Naive thymus-derived CD4-positive, alpha-beta T cell (primary cell): ENCODE results near the gene AATF. TPM values are rescaled to one million over a fixed set of nuclear protein-coding genes. Genes with fewer than 3 reads are reported as not detected.
A peak's percentile ranks its signal among the peaks of the same experiment; 100 is the strongest.

Source experiments
- ATAC-seq: fragments of 150-1000 bp; cut with Tn5 transposase; 2 replicates; pipeline ENCODE4 v1.10.0; 2021; ENCODE audit warnings: mild to moderate bottlenecking, moderate library complexity
- CTCF ChIA-PET: fragments of 350-600 bp; sonication (Branson Sonifier 250); formaldehyde crosslinking; loops from one replicate; lab custom pipeline; 2021; ENCODE audit warnings: antibody characterized with exemption; lab: Charles Lee
- POLR2A ChIA-PET: fragments of 350-600 bp; sonication (Branson Sonifier 250); formaldehyde crosslinking; loops from one replicate; lab custom pipeline; 2021; ENCODE audit warnings: antibody characterized with exemption, inconsistent platforms; lab: Charles Lee
- DNase-seq, 9 donors: peaks; one replicate each; pipeline versions ENCODE4 v3.0.0 to v3.0.0-alpha.2; 2020 to 2022; ENCODE audit warnings: mixed read lengths in 1 of 9
- H3K27ac ChIP-seq: one replicate; pipeline ENCODE4 v1.7.0; 2013; ENCODE audit warnings: mild to moderate bottlenecking, low read depth, low read length, moderate library complexity
- H3K27me3 ChIP-seq, 2 donors: one replicate each; pipeline ENCODE4 v1.7.0; 2013; ENCODE audit warnings: low read length in 2 of 2, mild to moderate bottlenecking in 2 of 2, moderate library complexity in 2 of 2; ENCODE audit not compliant: control insufficient read depth in 2 of 2, insufficient read depth in 2 of 2
- H3K36me3 ChIP-seq, 3 experiments: 1 replicate in 2 of 3; 2 replicates in 1 of 3; pipeline ENCODE4 v1.7.0; 2013; ENCODE audit warnings: low read length in 3 of 3, mild to moderate bottlenecking in 3 of 3, moderate library complexity in 1 of 3; ENCODE audit not compliant: insufficient read depth in 3 of 3, control insufficient read depth in 2 of 3
- H3K4me1 ChIP-seq, 2 donors: one replicate each; pipeline ENCODE4 v1.7.0; 2013; ENCODE audit warnings: low read length in 2 of 2, mild to moderate bottlenecking in 2 of 2, moderate library complexity in 1 of 2; ENCODE audit not compliant: control insufficient read depth in 2 of 2, insufficient read depth in 2 of 2
- H3K4me3 ChIP-seq: 2 replicates; pipeline ENCODE4 v1.7.0; 2013; ENCODE audit warnings: mild to moderate bottlenecking, low read length
- H3K9me3 ChIP-seq, 3 experiments: 1 replicate in 2 of 3; 2 replicates in 1 of 3; pipeline ENCODE4 v1.7.0; 2013; ENCODE audit warnings: low read length in 3 of 3; ENCODE audit not compliant: control insufficient read depth in 2 of 3
- H3K27ac Mint-ChIP-seq, 9 donors: one replicate each; pipeline ENCODE4 v1.8.0; 2020 to 2022; ENCODE audit warnings: mixed read lengths in 9 of 9, mild to moderate bottlenecking in 8 of 9, moderate library complexity in 5 of 9, inconsistent platforms in 2 of 9
- H3K27me3 Mint-ChIP-seq, 5 donors: one replicate each; pipeline ENCODE4 v1.8.0; 2021 to 2022; ENCODE audit warnings: mixed read lengths in 5 of 5, mild to moderate bottlenecking in 1 of 5
- H3K36me3 Mint-ChIP-seq, 5 donors: one replicate each; pipeline ENCODE4 v1.8.0; 2020 to 2022; ENCODE audit warnings: mixed read lengths in 5 of 5, mild to moderate bottlenecking in 3 of 5, inconsistent platforms in 1 of 5
- H3K4me1 Mint-ChIP-seq, 7 donors: one replicate each; pipeline ENCODE4 v1.8.0; 2020 to 2022; ENCODE audit warnings: mixed read lengths in 7 of 7, mild to moderate bottlenecking in 3 of 7, inconsistent platforms in 1 of 7
- H3K4me3 Mint-ChIP-seq, 10 donors: one replicate each; pipeline ENCODE4 v1.8.0; 2020 to 2022; ENCODE audit warnings: mild to moderate bottlenecking in 10 of 10, mixed read lengths in 10 of 10, moderate library complexity in 6 of 10, inconsistent platforms in 2 of 10
- H3K9me3 Mint-ChIP-seq, 11 donors: one replicate each; pipeline ENCODE4 v1.8.0; 2020 to 2022; ENCODE audit warnings: mixed read lengths in 11 of 11, mild to moderate bottlenecking in 4 of 11, inconsistent platforms in 1 of 11, moderate library complexity in 1 of 11
- intact Hi-C, 2 donors: fragments of 100-400 bp; cut with micrococcal nuclease; formaldehyde crosslinking; loops; one replicate each; pipeline ENCODE4 v1.15.1; 2023
- polyA plus RNA-seq, 2 donors: library from polyadenylated mRNA; unstranded; fragments of 300-500 nt; fragmentation: Illumina TruSeq; gene quantifications; one replicate each; pipeline ENCODE4 v1.2.3, GENCODE V29; 2021
- total RNA-seq, 6 experiments: library from RNA in 5 of 6; stranded (reverse) in 5 of 6; gene quantifications; 1 replicate in 5 of 6; 2 replicates in 1 of 6; pipeline ENCODE4 v1.2.3 and lab custom pipeline; 2021 to 2026

The AATF gene
- total and polyA plus RNA-seq, 7 experiments from 2014 or later: 39.7 to 97.1 (median 60.8) TPM

- Histone ChIP-seq H3K27me3 (no peaks in the 10 kb centered on the region), H3K36me3 (peaks cover 0 to 25% (median 0%) of the 10 kb centered on the region in 3 experiments), H3K9me3 (peaks cover 0 to 7% (median 0%) of the 10 kb centered on the region in 3 experiments), H3K27ac (no peak overlapping the region), H3K4me3 (no peak overlapping the region), H3K4me1 (peaks cover 0 to 4% of the 10 kb centered on the region in 2 donors)
- no peak for DNase-seq
- ChIA-PET CTCF (no interaction called here), POLR2A (no interaction called here)
- peaks cover 11 to 38% (median 23%) of the 10 kb centered on the region in 5 donors for H3K36me3 Mint-ChIP-seq
- H3K27ac Mint-ChIP-seq: no peak overlapping the region
- H3K4me3 Mint-ChIP-seq: no peak overlapping the region
- ATAC-seq: no peak
- peaks cover 0 to 18% (median 6%) of the 10 kb centered on the region in 11 donors for H3K9me3 Mint-ChIP-seq
- intact Hi-C loops: no loop called here
- H3K4me1 Mint-ChIP-seq: peaks cover 5 to 22% (median 8%) of the 10 kb centered on the region in 7 donors
- no peaks in the 10 kb centered on the region for H3K27me3 Mint-ChIP-seq
Observed at GRCh38 chr17:37082985-37083384, 134.2 kb downstream of the AATF start.

- peaks cover 3 to 9% of the 10 kb centered on the region in 2 donors for H3K4me1 ChIP-seq
- Mint-ChIP-seq H3K4me1 (peaks cover 10 to 26% (median 11%) of the 10 kb centered on the region in 7 donors), H3K4me3 (no peak overlapping the region), H3K36me3 (peaks cover 11 to 38% (median 24%) of the 10 kb centered on the region in 5 donors), H3K27me3 (no peaks in the 10 kb centered on the region), H3K9me3 (peaks cover 0 to 18% (median 6%) of the 10 kb centered on the region in 11 donors), H3K27ac (peak overlapping the region in 1 of 9 donors; percentile 57)
- peaks cover 0 to 7% (median 0%) of the 10 kb centered on the region in 3 experiments for H3K9me3 ChIP-seq
- intact Hi-C loops: no loop called here
- H3K27me3 ChIP-seq: no peaks in the 10 kb centered on the region
- H3K4me3 ChIP-seq: no peak overlapping the region
- ATAC-seq (no peak), DNase-seq (no peak)
- POLR2A ChIA-PET: no interaction called here
- CTCF ChIA-PET: no interaction called here
- H3K27ac ChIP-seq: no peak overlapping the region
- peaks cover 0 to 25% (median 0%) of the 10 kb centered on the region in 3 experiments for H3K36me3 ChIP-seq
Observed at GRCh38 chr17:37083456-37083855, 134.7 kb downstream of the AATF start.

GRCh38 chr17:37084372-37084771 lies 135.6 kb downstream of the AATF start:
- intact Hi-C loops: no loop called here
- no peak for DNase-seq
- Mint-ChIP-seq H3K9me3 (peaks cover 0 to 11% (median 5%) of the 10 kb centered on the region in 11 donors), H3K4me1 (peaks cover 16 to 35% (median 20%) of the 10 kb centered on the region in 7 donors), H3K27me3 (no peaks in the 10 kb centered on the region), H3K4me3 (no peak overlapping the region), H3K27ac (no peak overlapping the region), H3K36me3 (peaks cover 10 to 37% (median 23%) of the 10 kb centered on the region in 5 donors)
- H3K4me3 ChIP-seq: no peak overlapping the region
- H3K27ac ChIP-seq: no peak overlapping the region
- ChIA-PET POLR2A (no interaction called here), CTCF (no interaction called here)
- ATAC-seq: no peak
- peaks cover 12 to 18% of the 10 kb centered on the region in 2 donors for H3K4me1 ChIP-seq
- H3K27me3 ChIP-seq: no peaks in the 10 kb centered on the region
- peaks cover 0 to 25% (median 0%) of the 10 kb centered on the region in 3 experiments for H3K36me3 ChIP-seq
- peaks cover 0 to 4% (median 0%) of the 10 kb centered on the region in 3 experiments for H3K9me3 ChIP-seq

GRCh38 chr17:37086334-37086733 lies 137.6 kb downstream of the AATF start:
- Histone ChIP-seq H3K27me3 (no peaks in the 10 kb centered on the region), H3K9me3 (no peaks in the 10 kb centered on the region), H3K4me3 (no peak overlapping the region), H3K36me3 (peaks cover 0 to 25% (median 0%) of the 10 kb centered on the region in 3 experiments), H3K4me1 (peaks cover 26 to 36% of the 10 kb centered on the region in 2 donors), H3K27ac (no peak overlapping the region)
- POLR2A ChIA-PET: no interaction called here
- Mint-ChIP-seq H3K27me3 (no peaks in the 10 kb centered on the region), H3K4me3 (no peak overlapping the region), H3K36me3 (peaks cover 7 to 33% (median 23%) of the 10 kb centered on the region in 5 donors), H3K27ac (peak overlapping the region in 1 of 9 donors; percentile 56), H3K4me1 (peaks cover 31 to 53% (median 39%) of the 10 kb centered on the region in 7 donors), H3K9me3 (peaks cover 0 to under 1% (median 0%) of the 10 kb centered on the region in 11 donors)
- CTCF ChIA-PET: interaction anchor here (1.2 kb wide), 1 partner anchor 39 kb away, joined by 3 read pairs; no protein-coding TSS in a partner anchor
- intact Hi-C loops: no loop called here
- ATAC-seq: no peak
- DNase-seq: no peak

GRCh38 chr17:37086948-37087347 lies 138.2 kb downstream of the AATF start:
- ChIA-PET CTCF (no interaction called here), POLR2A (no interaction called here)
- peaks cover 29 to 55% (median 39%) of the 10 kb centered on the region in 7 donors for H3K4me1 Mint-ChIP-seq

GRCh38 chr17:37087683-37088082 lies 138.9 kb downstream of the AATF start:
- no peaks in the 10 kb centered on the region for H3K27me3 Mint-ChIP-seq
- ATAC-seq (no peak), DNase-seq (no peak)
- Histone ChIP-seq H3K27me3 (no peaks in the 10 kb centered on the region), H3K4me3 (no peak overlapping the region), H3K9me3 (no peaks in the 10 kb centered on the region), H3K27ac (no peak overlapping the region), H3K4me1 (peaks cover 26 to 36% of the 10 kb centered on the region in 2 donors), H3K36me3 (peaks cover 0 to 25% (median 0%) of the 10 kb centered on the region in 3 experiments)
- ChIA-PET CTCF (no interaction called here), POLR2A (no interaction called here)
- H3K4me1 Mint-ChIP-seq: peaks cover 29 to 58% (median 39%) of the 10 kb centered on the region in 7 donors
- H3K9me3 Mint-ChIP-seq: no peaks in the 10 kb centered on the region
- H3K27ac Mint-ChIP-seq: peak overlapping the region in 4 of 9 donors; percentile 0 to 79 (median 32)
- H3K36me3 Mint-ChIP-seq: peaks cover 7 to 33% (median 23%) of the 10 kb centered on the region in 5 donors
- peak overlapping the region in 2 of 10 donors; percentile 30 to 34 for H3K4me3 Mint-ChIP-seq
- intact Hi-C loops: no loop called here

More at GRCh38 chr17:37086948-37087347, 138.2 kb downstream of the AATF start:
- Mint-ChIP-seq H3K27ac (no peak overlapping the region), H3K36me3 (peaks cover 7 to 33% (median 23%) of the 10 kb centered on the region in 5 donors), H3K9me3 (no peaks in the 10 kb centered on the region), H3K27me3 (no peaks in the 10 kb centered on the region), H3K4me3 (no peak overlapping the region)
- DNase-seq (no peak), ATAC-seq (no peak)
- Histone ChIP-seq H3K27ac (no peak overlapping the region), H3K9me3 (no peaks in the 10 kb centered on the region), H3K27me3 (no peaks in the 10 kb centered on the region), H3K36me3 (peaks cover 0 to 25% (median 0%) of the 10 kb centered on the region in 3 experiments), H3K4me1 (peaks cover 26 to 36% of the 10 kb centered on the region in 2 donors), H3K4me3 (no peak overlapping the region)
- intact Hi-C loops: no loop called here
